Calu3 (cell line): ENCODE data around the gene SORBS1. TPM values are rescaled to one million over a fixed set of nuclear protein-coding genes. Genes with fewer than 3 reads are reported as not detected.

Experiments
- BruUV-seq: library from RNA; stranded (reverse); fragments of 400-500 nt; replicated peaks from 2 replicates; lab custom pipeline; 2021; lab: Mats Ljungman, UMichigan
- CTCF ChIA-PET: fragments of 300-600 bp; sonication (Branson Sonifier 250); formaldehyde crosslinking; loops from one replicate; lab custom pipeline; 2022; ENCODE audit warnings: antibody characterized with exemption; lab: Charles Lee
- DNase-seq: peaks from one replicate; pipeline ENCODE4 v3.0.0; 2022
- H3K27ac Mint-ChIP-seq: one replicate; pipeline ENCODE4 v1.8.0; 2022; ENCODE audit warnings: mixed read lengths; ENCODE audit not compliant: unreplicated experiment
- H3K27me3 Mint-ChIP-seq: one replicate; pipeline ENCODE4 v1.8.0; 2022; ENCODE audit warnings: mixed read lengths; ENCODE audit not compliant: unreplicated experiment
- H3K36me3 Mint-ChIP-seq: one replicate; pipeline ENCODE4 v1.8.0; 2022; ENCODE audit warnings: mild to moderate bottlenecking, moderate library complexity, mixed read lengths; ENCODE audit not compliant: insufficient read depth, unreplicated experiment
- H3K4me1 Mint-ChIP-seq: one replicate; pipeline ENCODE4 v1.8.0; 2022; ENCODE audit warnings: mild to moderate bottlenecking, low read depth, mixed read lengths; ENCODE audit not compliant: unreplicated experiment
- H3K4me3 Mint-ChIP-seq: one replicate; pipeline ENCODE4 v1.8.0; 2022; ENCODE audit warnings: mild to moderate bottlenecking, low read depth, moderate library complexity, mixed read lengths; ENCODE audit not compliant: unreplicated experiment
- H3K9me3 Mint-ChIP-seq: one replicate; pipeline ENCODE4 v1.8.0; 2022; ENCODE audit warnings: low read depth, mixed read lengths; ENCODE audit not compliant: unreplicated experiment
- CTCF ChIP-seq: fragments of 200-600 bp; IDR thresholded peaks from one replicate; pipeline ENCODE4 v1.8.0; 2022; ENCODE audit warnings: antibody characterized with exemption; ENCODE audit not compliant: unreplicated experiment
- intact Hi-C: fragments of 100-400 bp; cut with micrococcal nuclease; formaldehyde crosslinking; loops from one replicate; pipeline ENCODE4 v1.10.0; 2022; ENCODE audit not compliant: unreplicated experiment
- total RNA-seq: library from RNA; stranded (reverse); gene quantifications from 2 replicates; pipeline ENCODE4 v1.2.3, GENCODE V29; 2022

SORBS1 gene
- total RNA-seq, 1 experiment from 2014 or later: 2.8 TPM

- H3K9me3 Mint-ChIP-seq: no peaks in the 10 kb centered on the region
- H3K27me3 Mint-ChIP-seq: no peaks in the 10 kb centered on the region
- CTCF ChIA-PET: no interaction called here
- intact Hi-C loops: no loop called here
- peaks cover 8% of the 10 kb centered on the region for H3K4me1 Mint-ChIP-seq
- H3K27ac Mint-ChIP-seq: no peak overlapping the region
- no peaks in the 10 kb centered on the region for H3K36me3 Mint-ChIP-seq
- BruUV-seq: no TSS peak
- no peak overlapping the region for H3K4me3 Mint-ChIP-seq
- no peak for DNase-seq
- TF ChIP-seq CTCF: no peak
These were observed 223.6 kb downstream of the SORBS1 start for GRCh38 chr10:95337423-95338160.

- Mint-ChIP-seq H3K4me3 (no peak overlapping the region), H3K27me3 (no peaks in the 10 kb centered on the region), H3K27ac (no peak overlapping the region), H3K36me3 (no peaks in the 10 kb centered on the region), H3K9me3 (no peaks in the 10 kb centered on the region), H3K4me1 (peaks cover 8% of the 10 kb centered on the region)
- intact Hi-C loops: no loop called here
- DNase-seq: no peak
- no peak for TF ChIP-seq CTCF
- CTCF ChIA-PET: no interaction called here
- no TSS peak for BruUV-seq
These were observed 224.5 kb downstream of the SORBS1 start for GRCh38 chr10:95336702-95337101.

- no peak for TF ChIP-seq CTCF
- H3K27ac Mint-ChIP-seq: no peak overlapping the region
- no peaks in the 10 kb centered on the region for H3K36me3 Mint-ChIP-seq
- DNase-seq: no peak
- H3K4me1 Mint-ChIP-seq: peaks cover 8% of the 10 kb centered on the region
- intact Hi-C loops: no loop called here
- no peaks in the 10 kb centered on the region for H3K9me3 Mint-ChIP-seq
- H3K27me3 Mint-ChIP-seq: no peaks in the 10 kb centered on the region
- H3K4me3 Mint-ChIP-seq: no peak overlapping the region
- CTCF ChIA-PET: no interaction called here
- BruUV-seq: no TSS peak
These were observed 225.1 kb downstream of the SORBS1 start for GRCh38 chr10:95335933-95336699.

- no TSS peak for BruUV-seq
- no peak overlapping the region for H3K4me3 Mint-ChIP-seq
- CTCF ChIA-PET: no interaction called here
- TF ChIP-seq CTCF: no peak
- H3K27ac Mint-ChIP-seq: no peak overlapping the region
- H3K27me3 Mint-ChIP-seq: no peaks in the 10 kb centered on the region
- intact Hi-C loops: no loop called here
- no peaks in the 10 kb centered on the region for H3K9me3 Mint-ChIP-seq
- H3K36me3 Mint-ChIP-seq: no peaks in the 10 kb centered on the region
- peaks cover 10% of the 10 kb centered on the region for H3K4me1 Mint-ChIP-seq
- no peak for DNase-seq
These were observed 226.4 kb downstream of the SORBS1 start for GRCh38 chr10:95334805-95335144.
